Liver (tissue), 3 donors: ENCODE data around the gene KCP.

ENCODE experiments used
- ATF3 ChIP-seq: IDR thresholded peaks from 2 replicates; pipeline ENCODE4 v1.6.1; 2016; ENCODE audit warnings: antibody characterized with exemption
- EGR1 ChIP-seq, 2 donors: IDR thresholded peaks; 2 replicates each; pipeline ENCODE4 v1.6.1; 2016 to 2018; ENCODE audit warnings: antibody characterized with exemption in 2 of 2, low read depth in 2 of 2
- JUND ChIP-seq, 2 donors: IDR thresholded peaks; 2 replicates each; pipeline ENCODE4 v1.6.1; 2016; ENCODE audit warnings: antibody characterized with exemption in 2 of 2
- MAX ChIP-seq: IDR thresholded peaks from 2 replicates; pipeline ENCODE4 v1.6.1; 2016; ENCODE audit warnings: antibody characterized with exemption
- RAD21 ChIP-seq, 2 donors: IDR thresholded peaks; 2 replicates each; pipeline ENCODE4 v1.6.1; 2016; ENCODE audit warnings: antibody characterized with exemption in 2 of 2, mild to moderate bottlenecking in 2 of 2
- SP1 ChIP-seq: IDR thresholded peaks from 2 replicates; pipeline ENCODE4 v1.6.1; 2018; ENCODE audit warnings: antibody characterized with exemption, mild to moderate bottlenecking
- YY1 ChIP-seq: IDR thresholded peaks from 2 replicates; pipeline ENCODE4 v1.6.1; 2016; ENCODE audit warnings: antibody characterized with exemption, mild to moderate bottlenecking
- ZBTB33 ChIP-seq: IDR thresholded peaks from 2 replicates; pipeline ENCODE4 v1.6.1; 2016; ENCODE audit warnings: antibody characterized with exemption
- TF ChIP-seq, protein P1 (sequence below): fragments of 150-350 bp; IDR thresholded peaks from 2 replicates; pipeline ENCODE4 v1.5.1; 2017; ENCODE audit warnings: improper control_type of control experiment, low read depth, low read length; ENCODE audit not compliant: missing input control
- TF ChIP-seq, protein P2 (sequence below): IDR thresholded peaks from 2 replicates; pipeline ENCODE4 v1.6.1; 2016; ENCODE audit warnings: antibody characterized with exemption, mild to moderate bottlenecking
- donor health status: healthy.
- donor health status: healthy.

- no peak for TF ChIP-seq EGR1 (IDR thresholded peaks at IDR 0.05; ENCODE audit: low read depth in 2 of 2)
- TF ChIP-seq, protein P1, sequence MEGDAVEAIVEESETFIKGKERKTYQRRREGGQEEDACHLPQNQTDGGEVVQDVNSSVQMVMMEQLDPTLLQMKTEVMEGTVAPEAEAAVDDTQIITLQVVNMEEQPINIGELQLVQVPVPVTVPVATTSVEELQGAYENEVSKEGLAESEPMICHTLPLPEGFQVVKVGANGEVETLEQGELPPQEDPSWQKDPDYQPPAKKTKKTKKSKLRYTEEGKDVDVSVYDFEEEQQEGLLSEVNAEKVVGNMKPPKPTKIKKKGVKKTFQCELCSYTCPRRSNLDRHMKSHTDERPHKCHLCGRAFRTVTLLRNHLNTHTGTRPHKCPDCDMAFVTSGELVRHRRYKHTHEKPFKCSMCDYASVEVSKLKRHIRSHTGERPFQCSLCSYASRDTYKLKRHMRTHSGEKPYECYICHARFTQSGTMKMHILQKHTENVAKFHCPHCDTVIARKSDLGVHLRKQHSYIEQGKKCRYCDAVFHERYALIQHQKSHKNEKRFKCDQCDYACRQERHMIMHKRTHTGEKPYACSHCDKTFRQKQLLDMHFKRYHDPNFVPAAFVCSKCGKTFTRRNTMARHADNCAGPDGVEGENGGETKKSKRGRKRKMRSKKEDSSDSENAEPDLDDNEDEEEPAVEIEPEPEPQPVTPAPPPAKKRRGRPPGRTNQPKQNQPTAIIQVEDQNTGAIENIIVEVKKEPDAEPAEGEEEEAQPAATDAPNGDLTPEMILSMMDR, result no peak
- TF ChIP-seq ZBTB33, result no peak
- TF ChIP-seq, protein P2, sequence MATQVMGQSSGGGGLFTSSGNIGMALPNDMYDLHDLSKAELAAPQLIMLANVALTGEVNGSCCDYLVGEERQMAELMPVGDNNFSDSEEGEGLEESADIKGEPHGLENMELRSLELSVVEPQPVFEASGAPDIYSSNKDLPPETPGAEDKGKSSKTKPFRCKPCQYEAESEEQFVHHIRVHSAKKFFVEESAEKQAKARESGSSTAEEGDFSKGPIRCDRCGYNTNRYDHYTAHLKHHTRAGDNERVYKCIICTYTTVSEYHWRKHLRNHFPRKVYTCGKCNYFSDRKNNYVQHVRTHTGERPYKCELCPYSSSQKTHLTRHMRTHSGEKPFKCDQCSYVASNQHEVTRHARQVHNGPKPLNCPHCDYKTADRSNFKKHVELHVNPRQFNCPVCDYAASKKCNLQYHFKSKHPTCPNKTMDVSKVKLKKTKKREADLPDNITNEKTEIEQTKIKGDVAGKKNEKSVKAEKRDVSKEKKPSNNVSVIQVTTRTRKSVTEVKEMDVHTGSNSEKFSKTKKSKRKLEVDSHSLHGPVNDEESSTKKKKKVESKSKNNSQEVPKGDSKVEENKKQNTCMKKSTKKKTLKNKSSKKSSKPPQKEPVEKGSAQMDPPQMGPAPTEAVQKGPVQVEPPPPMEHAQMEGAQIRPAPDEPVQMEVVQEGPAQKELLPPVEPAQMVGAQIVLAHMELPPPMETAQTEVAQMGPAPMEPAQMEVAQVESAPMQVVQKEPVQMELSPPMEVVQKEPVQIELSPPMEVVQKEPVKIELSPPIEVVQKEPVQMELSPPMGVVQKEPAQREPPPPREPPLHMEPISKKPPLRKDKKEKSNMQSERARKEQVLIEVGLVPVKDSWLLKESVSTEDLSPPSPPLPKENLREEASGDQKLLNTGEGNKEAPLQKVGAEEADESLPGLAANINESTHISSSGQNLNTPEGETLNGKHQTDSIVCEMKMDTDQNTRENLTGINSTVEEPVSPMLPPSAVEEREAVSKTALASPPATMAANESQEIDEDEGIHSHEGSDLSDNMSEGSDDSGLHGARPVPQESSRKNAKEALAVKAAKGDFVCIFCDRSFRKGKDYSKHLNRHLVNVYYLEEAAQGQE, result no peak
- TF ChIP-seq MAX, result no peak
- no peak for TF ChIP-seq JUND (IDR thresholded peaks at IDR 0.05)
- TF ChIP-seq ATF3, result no peak
- TF ChIP-seq RAD21 (IDR thresholded peaks at IDR 0.05), result peak in 1 of 2 donors; percentile 56
- TF ChIP-seq YY1, result no peak
- TF ChIP-seq SP1, result no peak
These were observed 36.7 kb upstream of the KCP start for GRCh38 chr7:128946936-128947830.
